ENCODE results near the gene TRAPPC12. TPM values are rescaled to one million over a fixed set of nuclear protein-coding genes. Genes with fewer than 3 reads are reported as not detected.

TRAPPC12 gene
- total and polyA plus RNA-seq, 2 experiments from 2014 or later, result 77.2 to 103 TPM

DNA sequence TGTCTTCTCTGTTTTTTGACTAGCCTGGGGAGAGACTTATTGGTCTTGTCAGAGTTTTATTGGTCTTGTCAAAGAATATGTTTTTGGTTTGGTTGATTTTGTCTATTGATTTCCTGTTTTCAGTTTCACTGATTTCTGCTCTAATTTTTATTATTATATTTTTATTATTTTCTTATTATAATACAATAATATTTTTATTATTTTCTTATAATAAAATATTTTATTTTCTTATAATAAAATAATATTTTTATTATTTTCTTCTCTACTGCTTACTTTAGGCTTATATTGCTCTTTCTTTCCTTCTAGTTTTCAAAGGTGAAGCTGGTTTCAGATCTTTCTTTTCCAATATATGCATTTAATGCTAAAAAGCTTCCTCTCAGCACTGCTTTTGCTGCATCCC lies 62.0 kb downstream of the TRAPPC12 start:
- DNase-seq (ENCODE audit: low read depth in 1 of 2, low spot score in 1 of 2), result no peak
- H3K4me3 ChIP-seq, result no peak overlapping the region
- no peaks in the 10 kb centered on the region for H3K27me3 ChIP-seq
- H3K36me3 ChIP-seq, result peaks cover 4% of the 10 kb centered on the region
- TF ChIP-seq, protein P1, sequence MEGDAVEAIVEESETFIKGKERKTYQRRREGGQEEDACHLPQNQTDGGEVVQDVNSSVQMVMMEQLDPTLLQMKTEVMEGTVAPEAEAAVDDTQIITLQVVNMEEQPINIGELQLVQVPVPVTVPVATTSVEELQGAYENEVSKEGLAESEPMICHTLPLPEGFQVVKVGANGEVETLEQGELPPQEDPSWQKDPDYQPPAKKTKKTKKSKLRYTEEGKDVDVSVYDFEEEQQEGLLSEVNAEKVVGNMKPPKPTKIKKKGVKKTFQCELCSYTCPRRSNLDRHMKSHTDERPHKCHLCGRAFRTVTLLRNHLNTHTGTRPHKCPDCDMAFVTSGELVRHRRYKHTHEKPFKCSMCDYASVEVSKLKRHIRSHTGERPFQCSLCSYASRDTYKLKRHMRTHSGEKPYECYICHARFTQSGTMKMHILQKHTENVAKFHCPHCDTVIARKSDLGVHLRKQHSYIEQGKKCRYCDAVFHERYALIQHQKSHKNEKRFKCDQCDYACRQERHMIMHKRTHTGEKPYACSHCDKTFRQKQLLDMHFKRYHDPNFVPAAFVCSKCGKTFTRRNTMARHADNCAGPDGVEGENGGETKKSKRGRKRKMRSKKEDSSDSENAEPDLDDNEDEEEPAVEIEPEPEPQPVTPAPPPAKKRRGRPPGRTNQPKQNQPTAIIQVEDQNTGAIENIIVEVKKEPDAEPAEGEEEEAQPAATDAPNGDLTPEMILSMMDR (IDR thresholded peaks at IDR 0.05; ENCODE audit: low read depth, low read length), result no peak
- peaks cover 4% of the 10 kb centered on the region for H3K4me1 ChIP-seq (ENCODE audit: low read depth)
- no peak overlapping the region for H3K27ac ChIP-seq
- H3K9me3 ChIP-seq (ENCODE audit: low read depth), result no peaks in the 10 kb centered on the region

DNA sequence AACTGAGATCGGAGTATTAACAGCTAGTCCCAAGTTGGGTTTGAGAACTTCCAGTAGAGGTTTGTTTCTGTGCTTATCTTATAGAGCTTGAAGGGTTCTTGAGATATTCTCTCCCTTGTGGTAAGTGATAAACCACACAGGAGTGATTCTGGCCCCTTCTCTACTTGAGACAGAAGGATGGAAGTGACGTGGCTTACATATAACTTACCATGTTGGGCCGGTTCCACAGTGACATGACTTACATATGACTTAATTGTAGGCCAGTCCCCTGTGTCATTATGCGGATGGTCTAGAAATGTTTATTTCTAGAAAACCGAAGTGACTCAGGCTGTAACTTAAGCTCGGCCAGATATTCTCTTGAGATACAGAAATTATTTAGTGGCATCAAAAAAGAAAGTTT lies 62.7 kb downstream of the TRAPPC12 start:
- Histone ChIP-seq H3K27me3 (no peaks in the 10 kb centered on the region), H3K27ac (no peak overlapping the region), H3K9me3 (ENCODE audit: low read depth) (no peaks in the 10 kb centered on the region), H3K4me1 (ENCODE audit: low read depth) (peaks cover 4% of the 10 kb centered on the region), H3K4me3 (no peak overlapping the region), H3K36me3 (peaks cover 4% of the 10 kb centered on the region)
- TF ChIP-seq, protein P1 (IDR thresholded peaks at IDR 0.05; ENCODE audit: low read depth, low read length), result no peak
- DNase-seq (ENCODE audit: low read depth in 1 of 2, low spot score in 1 of 2), result no peak

DNA sequence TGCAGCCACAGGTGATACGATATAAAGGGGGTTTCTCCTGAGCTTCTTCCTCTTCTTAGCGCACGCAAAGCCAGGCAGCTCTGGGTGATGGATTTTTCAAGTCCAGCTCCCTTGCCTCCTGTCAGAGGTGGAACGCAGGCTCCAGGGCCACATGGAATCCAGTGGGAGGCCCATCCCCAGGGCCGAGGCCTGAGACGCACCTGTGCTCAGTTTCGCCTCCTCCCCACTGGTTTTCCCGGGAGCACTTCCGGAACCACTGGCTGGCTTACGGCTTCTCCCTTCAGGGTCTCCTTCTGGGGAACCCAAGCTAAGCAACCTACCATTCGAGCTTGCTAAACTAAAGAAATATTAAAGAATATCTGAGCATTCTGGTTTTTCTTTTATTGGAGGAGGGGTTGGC lies 63.6 kb downstream of the TRAPPC12 start:
- Histone ChIP-seq H3K9me3 (ENCODE audit: low read depth) (no peaks in the 10 kb centered on the region), H3K27me3 (no peaks in the 10 kb centered on the region), H3K36me3 (peaks cover 4% of the 10 kb centered on the region), H3K4me3 (no peak overlapping the region), H3K4me1 (ENCODE audit: low read depth) (peaks cover 4% of the 10 kb centered on the region), H3K27ac (no peak overlapping the region)
- DNase-seq (ENCODE audit: low read depth in 1 of 2, low spot score in 1 of 2), result no peak
- TF ChIP-seq, protein P1 (IDR thresholded peaks at IDR 0.05; ENCODE audit: low read depth, low read length), result no peak

DNA sequence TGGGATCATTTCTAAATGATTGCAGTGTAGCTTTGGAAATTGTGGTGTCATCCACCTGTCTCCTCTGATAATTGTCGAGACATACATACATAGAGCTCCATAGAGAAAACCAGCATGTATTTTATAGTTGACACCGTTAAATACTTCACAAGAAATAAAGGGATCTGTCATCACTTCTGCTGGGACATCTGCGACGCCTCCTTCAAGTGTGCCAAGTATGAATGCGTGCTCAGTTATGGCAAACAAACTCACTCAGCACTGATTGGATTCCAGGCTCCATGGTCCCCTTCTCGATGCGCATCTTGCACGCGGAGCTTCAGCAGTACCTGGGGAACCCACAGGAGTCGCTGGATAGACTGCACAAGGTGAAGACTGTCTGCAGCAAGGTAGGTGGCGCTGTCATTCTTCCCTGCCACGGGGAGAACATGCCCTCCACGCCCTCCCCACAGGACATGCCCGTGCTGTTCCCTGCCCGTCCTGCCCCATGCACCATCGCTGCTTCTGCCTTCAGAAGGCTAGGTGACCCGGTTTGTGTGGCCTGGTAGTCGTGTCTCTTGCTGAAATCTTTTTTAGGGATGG lies 64.1 kb downstream of the TRAPPC12 start:
- Histone ChIP-seq H3K36me3 (peaks cover 4% of the 10 kb centered on the region), H3K4me1 (ENCODE audit: low read depth) (peaks cover 4% of the 10 kb centered on the region), H3K27me3 (no peaks in the 10 kb centered on the region), H3K27ac (no peak overlapping the region), H3K9me3 (ENCODE audit: low read depth) (no peaks in the 10 kb centered on the region), H3K4me3 (no peak overlapping the region)
- DNase-seq (ENCODE audit: low read depth in 1 of 2, low spot score in 1 of 2), result no peak
- TF ChIP-seq, protein P1 (IDR thresholded peaks at IDR 0.05; ENCODE audit: low read depth, low read length), result no peak

DNA sequence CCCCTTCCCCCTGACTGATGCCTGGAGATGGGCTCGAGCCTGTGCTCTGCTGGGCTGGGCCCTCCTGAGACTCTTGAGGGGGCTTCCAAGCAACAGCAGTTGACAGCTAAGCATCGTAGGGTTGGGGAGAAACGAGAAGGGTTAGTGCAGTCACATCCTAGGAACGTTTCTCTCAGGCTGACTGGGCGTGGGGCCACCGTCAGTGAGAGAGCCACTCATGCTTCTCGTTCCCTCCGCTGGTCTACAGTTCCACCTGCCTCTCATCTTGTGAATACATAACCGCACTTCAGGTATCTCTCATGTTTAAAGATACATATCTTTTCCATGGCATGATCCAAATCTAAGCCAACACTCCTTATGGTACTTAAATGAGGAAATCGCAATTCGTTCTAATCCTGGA lies 66.4 kb downstream of the TRAPPC12 start:
- Histone ChIP-seq H3K36me3 (peaks cover 4% of the 10 kb centered on the region), H3K9me3 (ENCODE audit: low read depth) (no peaks in the 10 kb centered on the region), H3K4me3 (no peak overlapping the region), H3K27ac (no peak overlapping the region), H3K4me1 (ENCODE audit: low read depth) (peaks cover 6% of the 10 kb centered on the region), H3K27me3 (no peaks in the 10 kb centered on the region)
- TF ChIP-seq, protein P1 (IDR thresholded peaks at IDR 0.05; ENCODE audit: low read depth, low read length), result no peak
- DNase-seq (ENCODE audit: low read depth in 1 of 2, low spot score in 1 of 2), result no peak
